ENCODE measurements around the gene ERC1.

DNA sequence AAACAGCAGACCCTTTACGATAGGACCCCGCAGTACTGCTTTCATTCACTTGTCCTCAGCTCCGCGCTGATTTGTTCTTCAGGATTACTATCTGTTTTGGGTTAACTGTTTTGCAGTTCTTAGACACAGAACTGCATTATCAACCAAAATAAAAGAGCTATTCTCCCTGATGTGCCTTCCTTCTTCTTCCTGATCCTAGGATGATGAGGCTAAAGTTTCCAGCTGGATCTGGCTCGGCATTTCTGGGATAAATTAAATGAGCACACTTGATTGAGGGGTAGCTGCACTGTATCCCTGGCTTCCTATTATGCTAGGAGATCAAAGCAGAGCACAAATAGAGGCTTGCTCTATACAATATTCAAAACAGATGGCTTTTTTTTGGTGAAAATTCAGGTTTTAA is 437.6 kb downstream of the ERC1 start:
- TF ChIP-seq POLR2A (IDR thresholded peaks at IDR 0.05; ENCODE audit: low read length) (no peak), GATA1 (IDR thresholded peaks at IDR 0.05; ENCODE audit: low read depth, low read length) (no peak)
